ENCODE measurements around the gene PRKRA.

DNA sequence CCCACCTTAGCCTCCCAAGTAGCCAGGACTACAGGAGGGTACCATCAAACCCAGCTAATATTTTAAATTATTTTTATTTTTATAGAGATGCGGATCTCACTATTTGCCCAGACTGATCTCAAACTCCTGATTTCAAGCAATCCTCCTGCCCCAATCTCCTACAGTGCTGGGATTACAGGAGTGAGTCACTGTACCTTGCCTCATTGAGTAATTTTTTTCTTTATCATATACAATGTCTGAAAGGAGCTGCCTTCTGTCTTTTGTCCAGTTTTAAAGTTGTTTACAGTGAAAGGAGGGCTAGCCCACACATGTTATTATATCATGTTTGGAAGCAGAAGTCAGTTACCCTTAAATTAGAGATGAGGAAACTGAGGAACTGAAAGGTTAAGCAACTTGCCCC, 32.5 kb downstream of the PRKRA start:
- TF ChIP-seq, protein P1, sequence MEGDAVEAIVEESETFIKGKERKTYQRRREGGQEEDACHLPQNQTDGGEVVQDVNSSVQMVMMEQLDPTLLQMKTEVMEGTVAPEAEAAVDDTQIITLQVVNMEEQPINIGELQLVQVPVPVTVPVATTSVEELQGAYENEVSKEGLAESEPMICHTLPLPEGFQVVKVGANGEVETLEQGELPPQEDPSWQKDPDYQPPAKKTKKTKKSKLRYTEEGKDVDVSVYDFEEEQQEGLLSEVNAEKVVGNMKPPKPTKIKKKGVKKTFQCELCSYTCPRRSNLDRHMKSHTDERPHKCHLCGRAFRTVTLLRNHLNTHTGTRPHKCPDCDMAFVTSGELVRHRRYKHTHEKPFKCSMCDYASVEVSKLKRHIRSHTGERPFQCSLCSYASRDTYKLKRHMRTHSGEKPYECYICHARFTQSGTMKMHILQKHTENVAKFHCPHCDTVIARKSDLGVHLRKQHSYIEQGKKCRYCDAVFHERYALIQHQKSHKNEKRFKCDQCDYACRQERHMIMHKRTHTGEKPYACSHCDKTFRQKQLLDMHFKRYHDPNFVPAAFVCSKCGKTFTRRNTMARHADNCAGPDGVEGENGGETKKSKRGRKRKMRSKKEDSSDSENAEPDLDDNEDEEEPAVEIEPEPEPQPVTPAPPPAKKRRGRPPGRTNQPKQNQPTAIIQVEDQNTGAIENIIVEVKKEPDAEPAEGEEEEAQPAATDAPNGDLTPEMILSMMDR (conservative IDR thresholded peaks at IDR 0.05; ENCODE audit: low read length), result no peak
- no peak for TF ChIP-seq EZH2phosphoT487 (IDR thresholded peaks at IDR 0.05; ENCODE audit: borderline replicate concordance)
